ENCODE measurements around the gene E2F7. TPM values are rescaled to one million over a fixed set of nuclear protein-coding genes. Genes with fewer than 3 reads are reported as not detected.
A peak's percentile ranks its signal among the peaks of the same experiment; 100 is the strongest.

E2F7 gene
- total RNA-seq, 2 experiments from 2014 or later = 3.0 to 5.3 TPM

DNA sequence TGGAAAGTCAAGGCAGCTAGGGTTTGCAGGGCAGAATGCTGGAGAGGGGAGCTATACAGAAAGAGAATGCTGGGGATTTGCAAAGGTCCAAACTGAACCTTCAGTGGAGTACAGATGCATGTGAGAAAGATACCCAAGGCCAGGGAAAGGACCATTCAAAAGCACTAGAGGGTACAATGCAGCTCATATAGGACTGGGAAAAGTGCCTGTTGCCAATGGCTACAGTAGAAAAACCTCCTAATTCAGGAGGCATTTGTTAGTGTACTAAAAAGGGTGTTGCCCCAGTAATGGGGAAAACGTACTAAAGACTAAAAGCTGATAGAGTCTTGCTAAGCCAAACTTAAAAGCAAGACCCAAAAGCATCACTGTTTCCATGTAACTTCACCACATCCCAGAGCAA is 30.1 kb downstream of the E2F7 start:
- CTCF ChIA-PET = interaction anchor here (1.5 kb wide), 1 partner anchor 24 kb away, joined by 9 read pairs; no protein-coding TSS in a partner anchor

DNA sequence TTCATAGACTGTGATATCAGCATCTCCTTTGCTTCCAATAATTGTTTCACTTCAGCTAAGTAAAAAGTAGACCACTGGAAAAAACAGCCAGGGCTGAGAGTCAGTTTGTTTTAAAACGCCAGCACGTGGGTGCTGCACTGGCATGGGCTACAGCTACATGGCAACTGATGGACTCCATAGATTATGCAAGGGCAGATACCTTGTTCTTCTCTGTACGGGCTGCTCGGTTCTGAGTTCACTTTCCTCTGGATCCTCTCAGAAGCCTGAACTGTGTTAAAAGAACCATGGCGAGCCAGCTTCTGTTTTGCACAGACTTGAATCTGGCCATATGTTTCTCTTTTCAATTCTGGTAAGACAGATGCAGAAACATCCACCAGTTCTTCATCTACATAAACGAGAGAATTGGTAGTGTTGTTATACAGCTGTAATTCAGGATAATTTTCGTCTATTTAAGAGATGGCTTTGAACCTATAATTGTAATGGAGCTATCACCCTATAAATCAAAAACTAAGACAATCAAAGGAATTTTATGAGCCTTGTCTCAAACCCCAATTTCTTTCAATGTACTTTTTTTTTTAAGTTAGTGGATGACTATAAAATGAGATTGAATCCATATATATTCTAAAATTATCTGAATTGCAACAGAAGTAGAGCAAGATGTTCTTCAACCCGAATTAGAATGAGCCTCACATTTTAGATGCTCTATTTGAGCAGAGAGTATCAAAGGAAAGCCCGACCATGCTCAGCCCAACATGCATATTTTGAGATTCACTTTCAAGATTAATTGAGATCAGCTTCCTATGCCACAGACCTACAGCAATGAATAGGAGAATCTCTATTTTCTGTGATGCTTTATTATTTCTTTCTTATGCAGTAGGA is 31.5 kb downstream of the E2F7 start:
- POLR2A ChIA-PET = interaction anchor here (0.5 kb wide), 1 partner anchor 143 kb away, joined by 3 read pairs; no protein-coding TSS in a partner anchor
- TF ChIP-seq CTCF (IDR thresholded peaks at IDR 0.05) = no peak
- H3K36me3 Mint-ChIP-seq (ENCODE audit: low read depth) = peaks cover 11% of the 10 kb centered on the region
- peaks cover 6% of the 10 kb centered on the region for H3K9me3 Mint-ChIP-seq
- H3K4me3 Mint-ChIP-seq = no peak overlapping the region
- ATAC-seq = no peak
- no peak for DNase-seq
- H3K4me1 Mint-ChIP-seq (ENCODE audit: low read depth) = peaks cover 4% of the 10 kb centered on the region
- no peaks in the 10 kb centered on the region for H3K27me3 Mint-ChIP-seq
- H3K27ac Mint-ChIP-seq = no peak overlapping the region
- CTCF ChIA-PET = interaction anchor here (1.0 to 3.3 kb wide), 4 partner anchors 14 to 23 kb away, joined by 3 to 12 read pairs (median 4); no protein-coding TSS in a partner anchor
- intact Hi-C loops (cut with micrococcal nuclease) = no loop called here

More for the DNA sequence above, 30.1 kb downstream of the E2F7 start:
- peaks cover 9% of the 10 kb centered on the region for H3K36me3 Mint-ChIP-seq (ENCODE audit: low read depth)
- TF ChIP-seq CTCF (IDR thresholded peaks at IDR 0.05) = no peak
- DNase-seq (no peak), ATAC-seq (no peak)
- peaks cover 4% of the 10 kb centered on the region for H3K4me1 Mint-ChIP-seq (ENCODE audit: low read depth)
- no peaks in the 10 kb centered on the region for H3K27me3 Mint-ChIP-seq
- peaks cover 7% of the 10 kb centered on the region for H3K9me3 Mint-ChIP-seq
- H3K4me3 Mint-ChIP-seq = no peak overlapping the region
- intact Hi-C loops (cut with micrococcal nuclease) = no loop called here
- POLR2A ChIA-PET = no interaction called here
- no peak overlapping the region for H3K27ac Mint-ChIP-seq

DNA sequence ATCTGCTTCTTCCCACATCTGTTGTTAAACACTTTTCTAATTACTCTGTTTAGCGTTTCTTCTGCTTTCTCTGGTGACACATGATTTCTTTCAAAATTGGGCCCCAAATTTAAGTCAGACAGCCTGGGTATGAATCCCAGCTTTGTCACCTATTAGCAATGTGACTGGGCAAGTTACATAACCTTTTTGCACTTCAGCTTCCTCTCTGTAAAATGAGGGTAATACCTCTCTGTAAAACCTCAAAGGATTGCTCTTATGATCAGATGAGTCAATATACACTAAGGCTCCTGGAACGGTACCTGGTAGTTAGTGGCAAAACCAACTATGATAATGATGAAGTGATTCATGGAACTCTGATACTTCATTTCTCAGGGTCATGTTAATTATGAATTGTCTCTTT is 33.0 kb downstream of the E2F7 start:
- peak; percentile 61 for ATAC-seq
- CTCF ChIA-PET = interaction anchor here (1.4 to 3.3 kb wide), 2 partner anchors 17 to 22 kb away, joined by 4 to 12 read pairs; no protein-coding TSS in a partner anchor
- peaks cover under 1% of the 10 kb centered on the region for H3K9me3 Mint-ChIP-seq
- TF ChIP-seq CTCF (IDR thresholded peaks at IDR 0.05) = no peak
- H3K4me3 Mint-ChIP-seq = no peak overlapping the region
- DNase-seq = no peak
- H3K4me1 Mint-ChIP-seq (ENCODE audit: low read depth) = peaks cover 4% of the 10 kb centered on the region
- no peaks in the 10 kb centered on the region for H3K27me3 Mint-ChIP-seq
- POLR2A ChIA-PET = interaction anchor here (0.7 kb wide), 1 partner anchor 320 kb away, joined by 3 read pairs; no protein-coding TSS in a partner anchor
- H3K27ac Mint-ChIP-seq = peak overlapping the region; percentile 35
- intact Hi-C loops (cut with micrococcal nuclease) = no loop called here
- H3K36me3 Mint-ChIP-seq (ENCODE audit: low read depth) = peaks cover 11% of the 10 kb centered on the region

DNA sequence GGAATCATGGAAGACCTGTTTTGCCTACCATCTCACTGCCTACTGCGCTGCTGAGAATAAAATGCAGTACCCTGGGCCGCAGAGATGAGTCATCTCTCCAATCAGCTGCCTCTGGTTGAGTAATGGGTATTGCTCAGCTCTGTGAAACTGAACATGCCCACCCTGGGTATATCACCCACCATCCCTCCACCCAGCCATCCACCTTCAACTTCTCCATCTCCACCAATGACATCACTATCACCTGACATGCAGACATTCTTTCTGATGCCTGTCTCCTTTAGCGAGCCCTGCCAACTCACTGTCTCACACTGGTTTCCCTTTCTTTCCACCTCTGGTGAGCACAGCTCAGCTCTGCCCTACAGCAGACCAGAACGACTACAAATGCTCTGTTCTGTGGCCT is 33.6 kb downstream of the E2F7 start:
- POLR2A ChIA-PET = no interaction called here
- no peaks in the 10 kb centered on the region for H3K27me3 Mint-ChIP-seq
- DNase-seq (peak; percentile 7), ATAC-seq (no peak)
- peaks cover 11% of the 10 kb centered on the region for H3K36me3 Mint-ChIP-seq (ENCODE audit: low read depth)
- intact Hi-C loops (cut with micrococcal nuclease) = no loop called here
- peaks cover 4% of the 10 kb centered on the region for H3K4me1 Mint-ChIP-seq (ENCODE audit: low read depth)
- no peak overlapping the region for H3K4me3 Mint-ChIP-seq
- TF ChIP-seq CTCF (IDR thresholded peaks at IDR 0.05) = no peak
- H3K27ac Mint-ChIP-seq = no peak overlapping the region
- no peaks in the 10 kb centered on the region for H3K9me3 Mint-ChIP-seq
- CTCF ChIA-PET = interaction anchor here (1.4 to 3.3 kb wide), 2 partner anchors 18 to 21 kb away, joined by 4 to 12 read pairs; no protein-coding TSS in a partner anchor

DNA sequence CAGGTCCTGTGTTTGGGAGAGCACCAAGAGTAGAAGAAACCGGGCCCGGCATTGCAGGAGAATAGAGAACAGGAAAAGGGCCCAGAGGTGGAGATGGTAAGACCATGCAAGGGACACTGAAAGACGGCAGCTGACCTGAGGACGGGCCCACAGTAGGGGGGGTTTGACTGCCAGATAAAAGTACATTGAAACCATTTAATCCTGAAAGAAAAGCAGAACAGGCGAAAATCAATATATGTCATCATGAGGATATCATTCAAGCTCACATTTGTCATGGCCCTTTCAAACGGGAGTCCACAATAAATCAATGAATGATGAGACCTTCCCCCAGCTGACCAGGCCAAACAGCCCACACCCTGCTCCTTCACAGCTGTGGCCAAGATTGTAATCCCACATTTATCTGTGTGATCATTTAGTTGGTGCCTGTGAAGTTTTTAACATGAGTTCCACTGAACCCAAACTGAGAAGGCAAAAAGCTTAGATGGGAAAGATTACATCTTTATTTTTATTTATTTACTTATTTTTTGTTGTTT is 39.5 kb downstream of the E2F7 start:
- Mint-ChIP-seq H3K9me3 (no peaks in the 10 kb centered on the region), H3K36me3 (ENCODE audit: low read depth) (peaks cover 4% of the 10 kb centered on the region), H3K4me3 (no peak overlapping the region), H3K27ac (no peak overlapping the region), H3K27me3 (no peaks in the 10 kb centered on the region), H3K4me1 (ENCODE audit: low read depth) (no peaks in the 10 kb centered on the region)
- no peak for TF ChIP-seq CTCF (IDR thresholded peaks at IDR 0.05)
- ChIA-PET CTCF (interaction anchor here (2.0 to 2.1 kb wide), 2 partner anchors 15 to 23 kb away, joined by 5 to 8 read pairs; no protein-coding TSS in a partner anchor), POLR2A (no interaction called here)
- ATAC-seq = no peak
- no peak for DNase-seq
- intact Hi-C loops (cut with micrococcal nuclease) = no loop called here
